ENCODE data around the gene UBA6. TPM values are rescaled to one million over a fixed set of nuclear protein-coding genes. Genes with fewer than 3 reads are reported as not detected.

The UBA6 gene
- total RNA-seq, 1 experiment from 2014 or later = 72.2 TPM

DNA sequence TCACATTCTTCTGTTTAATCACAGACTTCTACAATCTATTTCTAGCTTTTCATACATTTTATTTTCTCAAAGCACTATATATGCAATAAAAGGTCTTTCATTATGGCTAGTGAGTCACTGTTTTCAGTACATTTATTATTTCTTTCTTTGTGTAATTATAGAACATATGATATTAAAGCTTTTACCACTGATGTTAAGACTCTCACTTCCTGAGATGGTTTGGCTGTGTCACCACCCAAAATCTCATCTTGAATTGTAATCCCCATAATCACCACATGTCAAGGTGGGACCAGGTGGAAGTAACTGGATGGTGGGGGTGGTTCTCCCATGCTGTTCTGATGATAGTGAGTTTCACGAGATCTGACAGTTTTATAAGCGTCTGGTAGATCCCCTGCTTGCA is 41.9 kb downstream of the UBA6 start:
- Histone ChIP-seq H3K4ac (ENCODE audit: low read depth, low read length) (no peak overlapping the region), H2BK12ac (ENCODE audit: insufficient read length, low read depth, low read length) (no peak overlapping the region), H3K56ac (ENCODE audit: insufficient read length, low read depth, low read length) (no peak overlapping the region), H3K23ac (ENCODE audit: insufficient read length, low read depth, low read length) (no peak overlapping the region), H3K27ac (ENCODE audit: insufficient read length, low read depth, low read length) (no peak overlapping the region), H3K79me1 (ENCODE audit: insufficient read depth, low read depth, low read length, poor library complexity, severe bottlenecking) (no peaks in the 10 kb centered on the region), H3K9me3 (ENCODE audit: control insufficient read depth, low read depth, low read length) (peaks cover 14% of the 10 kb centered on the region), H3K27me3 (ENCODE audit: insufficient read depth, low read length) (no peaks in the 10 kb centered on the region), H4K8ac (replicated peaks; ENCODE audit: insufficient read length, low read depth, low read length) (no peak overlapping the region), H3K79me2 (ENCODE audit: insufficient read depth, low read length) (no peaks in the 10 kb centered on the region), H3K4me1 (ENCODE audit: insufficient read depth, low read length) (no peaks in the 10 kb centered on the region), H2AK5ac (ENCODE audit: insufficient read length, low read length) (no peak overlapping the region), H3K4me2 (ENCODE audit: insufficient read depth, insufficient read length, low read length) (no peak overlapping the region), H2BK15ac (ENCODE audit: low read depth, low read length) (no peak overlapping the region), H3K9ac (ENCODE audit: extremely low read depth, insufficient read length, low read length) (no peak overlapping the region), H4K5ac (ENCODE audit: insufficient read length, low read depth, low read length) (no peak overlapping the region), H4K91ac (ENCODE audit: insufficient read length, low read depth, low read length) (no peak overlapping the region), H2BK5ac (ENCODE audit: insufficient read length, low read length) (no peak overlapping the region), H2BK20ac (ENCODE audit: low read depth, low read length, poor library complexity, severe bottlenecking) (no peak overlapping the region), H3K23me2 (ENCODE audit: insufficient read length, low read depth, low read length, poor library complexity, severe bottlenecking) (no peaks in the 10 kb centered on the region), H3K18ac (ENCODE audit: insufficient read length, low read depth, low read length) (no peak overlapping the region), H2BK120ac (ENCODE audit: low read depth, low read length, poor library complexity, severe bottlenecking) (no peak overlapping the region), H4K20me1 (ENCODE audit: control insufficient read depth, insufficient read depth, insufficient read length) (no peaks in the 10 kb centered on the region), H3K14ac (ENCODE audit: insufficient read depth, low read length) (no peak overlapping the region), H3T11ph (ENCODE audit: low read length) (no peak overlapping the region), H2AFZ (ENCODE audit: low read length) (no peak overlapping the region)
- Mint-ChIP-seq H3K27me3 (ENCODE audit: low read depth) (no peaks in the 10 kb centered on the region), H3K4me3 (no peak overlapping the region), H3K27ac (no peak overlapping the region), H3K9me3 (peaks cover 20 to 21% of the 10 kb centered on the region in 2 experiments), H3K36me3 (ENCODE audit: insufficient read depth in 1 of 3, low read depth in 3 of 3) (peaks cover 76 to 89% (median 85%) of the 10 kb centered on the region in 3 experiments), H3K4me1 (no peaks in the 10 kb centered on the region)
- no peak for DNase-seq
- no peak for TF ChIP-seq CTCF (conservative IDR thresholded peaks at IDR 0.05)
- no CpG with 5 or more reads among the region's 2 CpGs for WGBS (ENCODE audit: extremely low coverage, insufficient read length, low lambda C conversion rate)

Measured in H9 (cell line).